Small intestine (tissue), 4 donors: ENCODE measurements around the gene LXN. TPM values are rescaled to one million over a fixed set of nuclear protein-coding genes. Genes with fewer than 3 reads are reported as not detected.

ENCODE experiments used
- polyA plus RNA-seq, 4 donors: library from polyadenylated mRNA; stranded (reverse) in 3 of 4; unstranded in 1 of 4; fragments of 200-250 nt in 3 of 4; fragments of 120-200 nt in 1 of 4; gene quantifications; one replicate each; pipeline versions ENCODE4 v1.2.1 to v1.2.3, GENCODE V29; 2013
- donor health status: healthy with polysubstance abuse.
- donor health status: Bipolar disorder and iron deficiency.
- donor health status: healthy.

Gene LXN
- polyA plus RNA-seq, 4 donors: 29.2 to 53.8 (median 33.4) TPM

Other genes with a start within 250 kb of the LXN start
- 1 to 10 TPM in 3 of 4 donors, not detected in 1; 2.2 to 4.1 (median 2.4) TPM for gene MLF1, start 101.5 kb downstream of the LXN start, polyA plus RNA-seq
- 10 to 100 TPM in 3 of 4 donors, 1 to 10 TPM in 1; 9.4 to 37.5 (median 22.8) TPM for gene GFM1, start 28.1 kb downstream of the LXN start, polyA plus RNA-seq
- 100 to 1,000 TPM in 1 of 4 donors, 10 to 100 TPM in 1, 1 to 10 TPM in 1, under 1 TPM in 1; 0.89 to 165 (median 16.9) TPM for gene RARRES1, start 59.8 kb upstream of the LXN start, polyA plus RNA-seq
- gene MFSD1, start 129.4 kb upstream of the LXN start, polyA plus RNA-seq: 10 to 100 TPM; 18.6 to 54.4 (median 33.1) TPM